Loucy (cell line): ENCODE results near the gene GASK1A.
"Not testable (repeated sequence)": the region's sequence is repeated elsewhere in the genome, so short reads cannot be mapped to it uniquely, and the experiment has no call there.

Experiments
- H2AFZ ChIP-seq: fragments of 200-600 bp; sonication (generic); 2 replicates; pipeline ENCODE4 v1.6.0; 2016; ENCODE audit warnings: antibody characterized with exemption, mild to moderate bottlenecking, low read length, moderate library complexity
- H3F3A ChIP-seq: fragments of 200-600 bp; 2 replicates; pipeline ENCODE4 v1.6.0; 2016; ENCODE audit warnings: antibody characterized with exemption, low read depth, mild to moderate bottlenecking
- H3K27me3 ChIP-seq: fragments of 200-600 bp; sonication (generic); 2 replicates; pipeline ENCODE4 v1.6.1; 2014; ENCODE audit warnings: low read length, mild to moderate bottlenecking; ENCODE audit not compliant: insufficient read depth, poor library complexity, severe bottlenecking
- H3K36me3 ChIP-seq: fragments of 200-600 bp; sonication (generic); 2 replicates; pipeline ENCODE4 v1.6.1; 2016; ENCODE audit warnings: low read length; ENCODE audit not compliant: insufficient read depth
- H3K4me1 ChIP-seq: fragments of 200-600 bp; sonication (generic); 2 replicates; pipeline ENCODE4 v1.5.1; 2014; ENCODE audit warnings: low read length, mild to moderate bottlenecking; ENCODE audit not compliant: insufficient read depth, poor library complexity, severe bottlenecking
- H3K4me2 ChIP-seq: fragments of 200-600 bp; sonication (generic); 2 replicates; pipeline ENCODE4 v1.6.0; 2014; ENCODE audit warnings: antibody characterized with exemption, low read length, low read depth, mild to moderate bottlenecking; ENCODE audit not compliant: poor library complexity, severe bottlenecking
- H3K4me3 ChIP-seq: fragments of 200-600 bp; sonication (generic); 2 replicates; pipeline ENCODE4 v1.5.1; 2014; ENCODE audit warnings: low read length, mild to moderate bottlenecking, mixed read lengths; ENCODE audit not compliant: poor library complexity, severe bottlenecking
- H3K79me2 ChIP-seq: fragments of 200-600 bp; sonication (generic); 2 replicates; pipeline ENCODE4 v1.6.1; 2014; ENCODE audit warnings: low read length; ENCODE audit not compliant: insufficient read depth
- H3K9ac ChIP-seq: fragments of 200-600 bp; sonication (generic); 2 replicates; pipeline ENCODE4 v1.6.0; 2014; ENCODE audit warnings: mild to moderate bottlenecking, low read depth, low read length, moderate library complexity; ENCODE audit not compliant: poor library complexity, severe bottlenecking
- H3K9me2 ChIP-seq: fragments of 200-600 bp; sonication (generic); replicated peaks from 2 replicates; pipeline ENCODE4 v1.6.1; 2016; ENCODE audit warnings: low read depth, low read length, mixed read lengths
- H3K9me3 ChIP-seq: fragments of 200-600 bp; sonication (generic); 2 replicates; pipeline ENCODE4 v1.6.1; 2014; ENCODE audit warnings: mild to moderate bottlenecking, antibody characterized with exemption, low read length, low read depth; ENCODE audit not compliant: insufficient read depth
- H4K20me1 ChIP-seq: fragments of 200-600 bp; sonication (generic); 2 replicates; pipeline ENCODE4 v1.6.0; 2014; ENCODE audit warnings: antibody characterized with exemption, low read length, mild to moderate bottlenecking; ENCODE audit not compliant: insufficient read depth, poor library complexity, severe bottlenecking
- CTCF ChIP-seq: fragments of 200-600 bp; sonication (generic); conservative IDR thresholded peaks from 2 replicates; pipeline ENCODE4 v1.5.1; 2014; ENCODE audit warnings: mild to moderate bottlenecking, antibody characterized with exemption, low read length
- EZH2phosphoT487 ChIP-seq: fragments of 200-600 bp; IDR thresholded peaks from 2 replicates; pipeline ENCODE4 v1.6.1; 2018; ENCODE audit warnings: antibody characterized with exemption, mild to moderate bottlenecking, moderate library complexity, borderline replicate concordance

Gene GASK1A

GRCh38 chr3:42970976-42971772, 7.9 kb upstream of the GASK1A start:
- no peak for TF ChIP-seq CTCF
- TF ChIP-seq EZH2phosphoT487 = no peak
- Histone ChIP-seq H3K4me2 (no peak overlapping the region), H3K27me3 (peaks cover 4% of the 10 kb centered on the region), H3K4me3 (no peak overlapping the region), H4K20me1 (no peaks in the 10 kb centered on the region), H3K9ac (no peak overlapping the region), H3K9me2 (no peaks in the 10 kb centered on the region), H3K4me1 (no peaks in the 10 kb centered on the region), H3K9me3 (peaks cover 9% of the 10 kb centered on the region; the same call in 1 of the 2 replicates), H3K79me2 (no peaks in the 10 kb centered on the region), H2AFZ (no peak overlapping the region), H3K36me3 (no peaks in the 10 kb centered on the region), H3F3A (no peaks in the 10 kb centered on the region)

GRCh38 chr3:42974906-42975305, 4.2 kb upstream of the GASK1A start:
- not testable (repeated sequence) for H3K9me2 ChIP-seq, H3K79me2 ChIP-seq, H3K36me3 ChIP-seq

GRCh38 chr3:42975456-42975855, 3.7 kb upstream of the GASK1A start:
- TF ChIP-seq EZH2phosphoT487 (no peak), CTCF (no peak)
- Histone ChIP-seq H3F3A (no peaks in the 10 kb centered on the region), H2AFZ (no peak overlapping the region), H3K9me2 (no peaks in the 10 kb centered on the region), H3K4me1 (peaks cover 7% of the 10 kb centered on the region), H3K9ac (no peak overlapping the region), H3K9me3 (peaks cover 9% of the 10 kb centered on the region; the same call in 1 of the 2 replicates), H3K4me3 (no peak overlapping the region), H3K27me3 (peaks cover 31% of the 10 kb centered on the region), H3K4me2 (no peak overlapping the region), H3K36me3 (no peaks in the 10 kb centered on the region), H3K79me2 (no peaks in the 10 kb centered on the region), H4K20me1 (no peaks in the 10 kb centered on the region)

More at GRCh38 chr3:42974906-42975305, 4.2 kb upstream of the GASK1A start:
- H3F3A ChIP-seq, H3K4me2 ChIP-seq, H3K9me3 ChIP-seq, H3K4me1 ChIP-seq, H3K4me3 ChIP-seq, H3K9ac ChIP-seq, H2AFZ ChIP-seq, H4K20me1 ChIP-seq: not testable (repeated sequence)
- H3K27me3 ChIP-seq = peaks cover 26% of the 10 kb centered on the region

GRCh38 chr3:42975955-42976354, 3.2 kb upstream of the GASK1A start:
- no peaks in the 10 kb centered on the region for H3K9me2 ChIP-seq
- no peak overlapping the region for H2AFZ ChIP-seq
- H3K36me3 ChIP-seq = no peaks in the 10 kb centered on the region
- H3K9me3 ChIP-seq = peaks cover 9% of the 10 kb centered on the region; the same call in 1 of the 2 replicates
- TF ChIP-seq EZH2phosphoT487 = no peak
- no peak for TF ChIP-seq CTCF
- H3K9ac ChIP-seq = no peak overlapping the region
- H4K20me1 ChIP-seq = no peaks in the 10 kb centered on the region
- no peaks in the 10 kb centered on the region for H3F3A ChIP-seq
- no peak overlapping the region for H3K4me3 ChIP-seq
- H3K27me3 ChIP-seq = peaks cover 36% of the 10 kb centered on the region
- no peaks in the 10 kb centered on the region for H3K79me2 ChIP-seq
- peaks cover 7% of the 10 kb centered on the region for H3K4me1 ChIP-seq
- H3K4me2 ChIP-seq = no peak overlapping the region
